GM18858 (cell line): ENCODE results near the gene ECHDC3.
A peak's percentile ranks its signal among the peaks of the same experiment; 100 is the strongest.

ENCODE experiments used
- ATAC-seq: cut with Tn5 transposase; IDR thresholded peaks from one replicate; pipeline ENCODE4 v1.9.1; 2021; ENCODE audit not compliant: unreplicated experiment

The ECHDC3 gene

DNA sequence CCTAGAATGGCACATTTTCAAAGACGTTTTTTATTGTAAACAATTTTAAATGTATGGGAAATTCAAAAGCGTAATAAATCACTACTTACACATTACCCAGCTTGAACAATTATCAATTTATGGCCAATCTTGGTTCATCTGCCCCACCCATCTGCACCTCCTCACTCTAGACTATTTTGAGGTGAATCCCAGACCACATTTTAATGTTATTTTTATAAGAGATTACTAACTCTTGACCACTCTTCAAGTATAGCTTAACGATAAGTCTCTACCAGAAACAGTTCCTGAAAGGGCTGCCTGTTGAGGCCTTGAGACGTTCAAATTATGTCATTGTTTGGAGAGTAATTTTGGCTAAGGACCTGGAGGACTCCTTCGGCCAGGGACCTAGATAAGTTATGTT is 33.2 kb downstream of the ECHDC3 start:
- no peak for ATAC-seq

GRCh38 chr10:11776080-11776479 is 33.9 kb downstream of the ECHDC3 start:
- ATAC-seq, result no peak

DNA sequence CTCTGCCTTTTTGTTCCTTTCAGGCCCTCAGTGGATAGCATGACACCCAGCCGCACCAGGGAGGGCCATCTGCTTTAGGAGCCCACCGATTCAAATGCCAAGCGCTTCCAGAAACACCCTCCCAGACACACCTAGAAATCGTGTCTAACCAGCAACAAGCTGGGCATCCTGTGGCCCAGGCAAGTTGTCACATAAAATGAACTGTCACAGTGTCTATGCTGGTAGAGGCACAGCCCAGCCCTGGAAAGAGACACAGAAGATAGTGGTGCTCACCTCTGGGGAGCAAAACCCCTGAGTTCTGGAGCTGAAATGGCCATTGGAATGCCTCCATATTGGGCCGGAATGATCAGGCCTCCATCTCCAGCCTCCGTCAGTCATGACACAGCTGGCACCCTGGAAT is 38.9 kb downstream of the ECHDC3 start:
- ATAC-seq, result no peak

DNA sequence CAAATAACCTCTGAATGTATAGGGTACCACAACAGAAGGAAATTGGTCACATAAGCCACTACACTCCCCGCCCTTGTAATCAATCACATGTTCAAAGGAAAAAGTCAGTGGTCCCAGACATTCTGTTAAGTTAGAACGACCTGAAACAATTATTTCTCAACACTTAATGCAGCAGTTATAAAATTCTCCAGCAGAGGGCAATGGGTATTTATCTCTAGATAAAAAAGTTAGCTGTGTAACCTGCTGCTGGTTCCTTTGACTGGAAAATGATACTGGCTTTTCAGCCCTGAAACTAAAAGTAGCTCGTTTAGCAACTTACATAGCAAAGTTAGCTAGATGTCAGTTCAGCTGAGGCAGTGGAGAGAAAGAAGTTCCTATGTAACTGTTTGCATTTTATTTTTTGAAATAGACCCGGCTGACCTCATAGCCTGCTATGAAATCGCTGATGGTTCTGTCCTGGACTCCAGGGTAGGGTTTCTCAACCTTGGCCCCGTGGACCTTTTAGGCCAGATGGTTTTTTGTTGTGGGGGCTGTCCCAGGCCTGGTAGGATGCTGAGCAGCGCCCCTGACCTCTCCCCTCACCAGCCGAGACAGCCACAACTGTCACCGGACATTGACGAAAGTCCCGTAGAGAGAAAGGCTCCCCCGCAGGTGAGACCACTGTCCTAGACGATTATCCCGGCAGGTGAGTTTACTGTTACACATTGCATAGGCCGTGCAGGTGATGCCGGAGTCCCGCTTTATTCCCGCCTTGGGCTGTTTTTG is 40.8 kb downstream of the ECHDC3 start:
- ATAC-seq, result peak; percentile 63

GRCh38 chr10:11783558-11783865 is 41.3 kb downstream of the ECHDC3 start:
- ATAC-seq, result no peak

DNA sequence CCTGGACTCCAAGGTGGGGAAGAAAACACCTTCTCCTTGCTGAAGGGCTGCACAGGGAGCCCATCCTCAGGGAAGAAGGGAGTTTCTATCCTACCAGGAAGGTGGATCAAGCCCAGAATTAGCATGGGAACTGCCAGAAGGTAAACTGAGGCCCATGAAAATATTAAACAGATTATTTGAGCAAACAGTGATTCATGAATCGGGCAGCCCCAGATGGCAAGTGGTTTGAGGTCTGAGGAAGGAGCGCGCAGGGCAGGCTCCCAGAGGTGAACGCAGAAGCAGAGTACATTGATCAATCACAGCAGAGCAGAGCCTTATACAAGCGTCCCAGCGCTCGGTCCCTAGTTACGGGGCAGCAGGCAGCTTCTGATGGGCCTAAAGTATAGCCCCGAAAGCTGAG is 45.2 kb downstream of the ECHDC3 start:
- no peak for ATAC-seq

DNA sequence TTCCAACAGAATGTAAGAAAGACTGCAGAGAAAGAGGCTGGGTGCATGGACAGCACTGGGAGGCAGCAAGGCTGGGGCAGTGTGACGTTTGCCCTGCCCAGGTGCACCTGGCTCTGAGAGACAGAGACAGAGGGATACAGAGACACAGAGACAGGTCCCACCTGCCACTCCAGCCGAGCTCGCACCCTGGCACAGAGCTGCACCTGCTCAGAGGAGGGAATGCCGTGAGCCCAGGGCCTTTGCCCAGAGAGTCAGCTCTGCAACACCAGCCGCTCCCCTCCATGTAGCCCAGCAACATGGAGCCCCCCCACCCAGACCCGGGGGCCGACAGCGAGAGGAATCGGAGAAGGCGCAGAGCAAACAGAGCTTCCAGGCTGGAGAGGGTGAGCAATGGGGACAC is 45.7 kb downstream of the ECHDC3 start:
- ATAC-seq, result no peak

GRCh38 chr10:11789306-11789705 is 47.1 kb downstream of the ECHDC3 start:
- ATAC-seq, result no peak

- no peak for ATAC-seq
Observed at GRCh38 chr10:11789956-11790355, 47.8 kb downstream of the ECHDC3 start.

GRCh38 chr10:11793762-11794479 is 51.7 kb downstream of the ECHDC3 start:
- no peak for ATAC-seq

DNA sequence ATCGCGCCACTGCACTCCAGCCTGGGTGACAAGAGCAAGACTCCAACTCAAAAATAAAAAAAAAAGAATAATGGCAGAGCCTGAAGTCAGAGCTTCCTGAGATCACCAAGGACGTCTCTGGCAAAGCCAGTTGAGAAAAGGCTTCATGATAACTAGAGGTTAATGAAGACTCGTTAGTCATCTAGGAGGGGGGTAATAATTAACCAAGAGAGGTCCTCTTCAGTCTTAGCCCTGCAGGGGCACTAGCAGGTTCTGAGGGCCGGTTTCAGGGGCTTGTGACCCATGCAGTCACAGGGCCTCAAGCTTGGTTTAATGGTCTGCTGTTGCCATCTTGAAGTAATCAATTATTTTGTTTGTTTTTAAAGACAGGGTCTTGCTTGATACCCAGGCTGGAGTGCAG is 52.4 kb downstream of the ECHDC3 start:
- no peak for ATAC-seq

GRCh38 chr10:11795101-11795920 is 53.1 kb downstream of the ECHDC3 start:
- ATAC-seq, result no peak

- ATAC-seq, result no peak
Observed at GRCh38 chr10:11796474-11796873, 54.3 kb downstream of the ECHDC3 start.

DNA sequence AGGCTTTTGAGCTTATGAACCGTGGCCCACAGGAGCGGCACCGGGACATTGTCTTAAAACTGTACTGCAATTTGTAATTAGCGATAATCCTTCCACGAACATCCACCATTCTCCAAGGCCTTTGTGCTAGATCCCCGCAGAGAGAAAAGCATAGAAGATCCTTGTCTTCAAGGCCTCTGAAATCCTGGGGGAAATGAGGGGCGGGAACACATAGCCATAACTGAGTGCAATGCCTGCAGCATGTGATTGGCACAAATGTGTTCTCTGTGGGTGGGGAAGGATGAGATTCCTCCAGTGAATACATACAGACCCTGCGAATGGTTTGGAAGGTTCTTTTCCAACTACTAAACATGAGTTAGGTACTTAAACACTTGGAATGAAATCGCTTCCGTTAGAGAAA is 55.1 kb downstream of the ECHDC3 start:
- ATAC-seq, result no peak

- ATAC-seq, result no peak
Observed at GRCh38 chr10:11797847-11798633, 55.9 kb downstream of the ECHDC3 start.

GRCh38 chr10:11798845-11799735 is 56.9 kb downstream of the ECHDC3 start:
- no peak for ATAC-seq

GRCh38 chr10:11799736-11800080 is 57.5 kb downstream of the ECHDC3 start:
- no peak for ATAC-seq

GRCh38 chr10:11804336-11804735 is 62.2 kb downstream of the ECHDC3 start:
- ATAC-seq, result no peak

DNA sequence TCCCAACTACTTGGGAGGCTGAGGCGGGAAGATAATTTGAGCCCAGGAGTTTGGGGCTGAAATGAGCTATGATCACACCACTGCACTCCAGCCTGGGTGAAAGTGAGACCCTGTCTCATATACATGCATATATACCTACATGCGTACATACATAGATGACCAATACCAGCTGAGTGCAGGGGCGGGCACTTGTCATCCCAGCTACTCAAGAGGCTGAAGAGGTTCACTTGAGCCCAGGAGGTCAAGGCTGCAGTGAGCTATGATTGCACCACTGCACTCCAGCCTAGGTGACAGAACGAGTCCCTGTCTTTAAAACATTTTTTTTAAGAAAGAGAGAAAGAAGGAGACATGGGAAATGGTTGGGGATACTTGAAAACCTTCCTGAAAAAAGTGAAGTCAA is 63.6 kb downstream of the ECHDC3 start:
- no peak for ATAC-seq

- no peak for ATAC-seq
Observed at GRCh38 chr10:11806706-11807105, 64.5 kb downstream of the ECHDC3 start.
